ENCODE results near the gene NEDD4L.

GRCh38 chr18:58055890-58056558 is 12.0 kb downstream of the NEDD4L start:
- no peak for TF ChIP-seq POLR2AphosphoS5 (IDR thresholded peaks at IDR 0.05; ENCODE audit: low read depth, low read length)
- TF ChIP-seq CTCF (IDR thresholded peaks at IDR 0.05), result no peak
